Dermis microvascular lymphatic vessel endothelial cell (primary cell): ENCODE results near the gene BMPER. TPM values are rescaled to one million over a fixed set of nuclear protein-coding genes. Genes with fewer than 3 reads are reported as not detected.

Experiments used
- DNase-seq, 2 donors: peaks; one replicate each; pipeline versions ENCODE4 v3.0.0 to v3.0.0-alpha.2; 2010; ENCODE audit warnings: low read depth in 2 of 2
- total RNA-seq: library from RNA; depleted of rRNA; stranded (reverse); fragments of >200 nt; gene quantifications from 2 replicates; pipeline ENCODE4 v1.2.1, GENCODE V29; 2014

BMPER gene
- total RNA-seq, 1 donor from 2014 or later: 0.13 TPM

DNA sequence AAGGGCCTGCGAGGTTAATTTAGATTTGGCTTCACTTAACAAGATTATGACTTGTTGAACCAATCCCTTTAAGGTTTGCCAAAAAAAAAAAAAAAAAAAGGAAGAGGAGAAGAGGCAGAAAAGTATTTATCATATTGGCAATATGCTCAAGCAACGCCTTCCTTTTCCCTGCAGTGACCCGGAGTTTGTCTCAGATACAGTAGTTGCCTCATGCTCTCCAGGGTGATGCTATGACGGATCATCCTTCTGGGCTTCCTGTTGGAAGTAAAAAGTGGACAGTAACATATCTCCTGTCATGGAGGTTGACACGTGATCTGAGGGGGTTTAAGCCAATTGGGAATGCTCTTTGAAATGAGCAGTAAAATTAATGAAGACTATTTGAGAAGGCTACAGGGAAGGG, 117.3 kb downstream of the BMPER start:
- no peak for DNase-seq

DNA sequence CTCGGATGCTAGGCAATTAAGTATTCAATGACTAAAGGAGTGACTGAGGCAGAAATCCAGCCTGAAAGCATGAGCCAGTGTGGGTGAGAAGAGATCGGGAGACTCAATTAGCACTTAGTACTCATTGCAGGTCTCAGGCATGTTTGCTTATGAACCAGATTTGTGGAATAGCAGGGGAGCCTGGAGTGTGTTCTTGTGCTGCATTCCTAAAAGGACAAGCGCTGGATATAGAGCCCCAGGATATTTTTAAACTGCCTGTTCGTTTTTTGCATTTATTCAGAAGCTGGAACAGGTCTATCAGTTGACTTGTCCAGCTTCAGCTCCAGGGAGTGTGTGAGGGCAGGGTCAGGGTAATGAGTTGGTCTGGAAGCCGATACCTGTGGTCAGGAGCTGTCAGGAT, 120.3 kb downstream of the BMPER start:
- DNase-seq: no peak

DNA sequence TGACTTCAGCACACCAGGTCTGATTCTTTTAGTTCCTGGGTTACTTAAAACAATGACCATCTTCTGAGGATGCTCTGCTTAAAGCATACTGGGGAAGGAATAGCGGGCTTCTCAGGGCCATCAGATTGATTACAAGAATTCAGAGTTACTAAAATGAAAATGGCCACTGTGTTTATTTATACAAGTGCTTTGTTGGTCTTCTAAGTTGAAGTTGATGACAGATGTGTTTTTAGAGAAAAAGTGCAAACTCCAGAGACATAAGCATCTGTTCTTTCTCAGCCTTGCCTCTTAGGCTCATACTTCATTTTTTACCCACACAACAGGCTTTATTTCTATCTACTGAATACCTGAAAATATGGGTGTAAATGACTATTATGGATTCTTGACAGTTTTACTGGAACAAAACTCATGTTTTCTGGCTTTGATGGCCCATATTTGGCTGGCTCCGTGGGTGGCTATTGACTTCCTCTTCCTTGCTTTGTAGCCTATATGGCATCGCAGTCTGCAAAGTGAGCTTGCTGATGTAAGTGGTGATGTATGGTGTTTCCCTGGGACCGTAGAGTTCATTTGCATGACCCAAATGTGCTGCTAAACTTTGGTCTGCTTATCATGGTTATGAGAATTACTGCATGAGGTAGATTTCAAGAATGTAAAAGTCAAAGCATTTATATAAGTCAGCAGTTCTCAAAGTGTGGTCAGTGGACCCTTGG, 121.3 kb downstream of the BMPER start:
- no peak for DNase-seq

DNA sequence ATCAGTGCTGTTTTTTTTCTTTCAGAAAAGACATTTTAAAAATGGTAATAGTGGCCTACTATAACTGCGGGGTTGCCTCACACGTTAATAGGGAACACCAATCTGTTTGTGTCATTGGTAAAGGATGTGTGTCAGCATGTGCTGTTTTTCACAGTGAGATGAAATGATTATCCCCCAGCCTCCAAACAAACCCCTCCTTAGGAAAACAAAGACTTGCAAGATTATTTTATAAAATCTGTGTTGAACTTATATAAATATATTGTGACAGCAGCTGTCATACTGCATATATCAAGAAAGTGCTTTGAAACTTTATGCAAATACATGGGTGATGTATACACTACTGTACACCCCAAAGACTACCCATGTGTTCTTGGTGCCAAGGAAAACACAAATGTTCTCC, 125.8 kb downstream of the BMPER start:
- DNase-seq: no peak

DNA sequence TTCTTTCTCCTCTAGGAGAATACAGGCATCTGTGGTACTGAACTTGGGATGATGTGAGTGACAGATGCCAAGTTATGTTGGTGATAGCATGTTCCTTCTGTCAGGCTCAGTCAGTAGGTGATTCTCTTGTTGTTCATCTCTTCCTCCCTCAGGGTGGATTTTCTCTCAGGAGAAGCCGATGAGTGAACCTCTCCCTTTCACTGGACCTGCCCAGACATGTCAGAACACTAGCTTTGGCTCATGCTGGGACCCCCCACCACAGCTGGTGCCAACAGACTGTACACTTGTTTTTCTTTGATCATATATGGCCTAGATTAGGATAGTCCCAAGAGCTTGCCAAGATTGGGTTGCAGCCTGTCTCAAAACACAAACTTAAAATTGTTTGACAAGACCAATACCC, 129.4 kb downstream of the BMPER start:
- DNase-seq: no peak

DNA sequence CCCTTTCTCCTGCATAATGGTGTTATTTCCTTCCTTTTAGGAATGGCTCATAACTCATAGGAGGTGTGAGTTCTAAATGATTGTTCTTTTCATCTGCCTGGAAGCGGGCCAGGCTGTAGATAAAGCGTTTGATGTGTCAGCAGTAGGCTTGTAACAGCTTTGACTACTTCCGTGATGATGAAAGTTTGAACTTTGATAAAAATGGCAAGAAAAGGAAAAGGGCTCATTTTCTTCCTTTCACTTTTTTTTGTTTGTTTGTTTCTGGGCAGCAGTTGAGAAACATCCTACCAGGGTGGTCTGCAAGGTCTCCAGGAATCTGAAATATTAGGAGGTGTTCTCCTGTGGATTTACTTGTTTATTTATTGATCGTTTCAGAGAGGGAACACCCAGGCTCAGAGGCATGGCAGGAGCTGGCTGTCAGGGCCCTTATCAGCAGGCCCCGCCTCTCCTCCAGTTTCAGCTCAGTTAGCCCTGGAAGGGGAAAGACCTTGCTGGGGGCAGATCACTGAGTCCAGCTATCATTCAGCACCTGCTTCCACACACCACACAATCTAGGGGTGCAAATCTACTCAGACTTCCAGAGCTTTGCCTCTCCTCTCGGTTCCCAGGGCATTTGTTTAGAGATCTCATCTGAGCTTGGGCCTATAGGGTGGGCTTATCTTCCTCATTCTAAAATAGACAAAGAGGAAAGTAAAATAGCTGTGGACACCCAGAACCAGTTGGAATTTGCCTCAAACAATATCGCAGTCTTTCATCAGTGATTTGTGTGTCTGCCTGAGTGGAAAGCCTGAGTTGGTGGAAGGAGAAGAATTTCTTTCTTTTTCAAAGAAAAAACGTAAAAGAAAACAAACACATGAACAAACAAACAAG, 130.9 kb downstream of the BMPER start:
- DNase-seq: peak; percentile 89 to 95

DNA sequence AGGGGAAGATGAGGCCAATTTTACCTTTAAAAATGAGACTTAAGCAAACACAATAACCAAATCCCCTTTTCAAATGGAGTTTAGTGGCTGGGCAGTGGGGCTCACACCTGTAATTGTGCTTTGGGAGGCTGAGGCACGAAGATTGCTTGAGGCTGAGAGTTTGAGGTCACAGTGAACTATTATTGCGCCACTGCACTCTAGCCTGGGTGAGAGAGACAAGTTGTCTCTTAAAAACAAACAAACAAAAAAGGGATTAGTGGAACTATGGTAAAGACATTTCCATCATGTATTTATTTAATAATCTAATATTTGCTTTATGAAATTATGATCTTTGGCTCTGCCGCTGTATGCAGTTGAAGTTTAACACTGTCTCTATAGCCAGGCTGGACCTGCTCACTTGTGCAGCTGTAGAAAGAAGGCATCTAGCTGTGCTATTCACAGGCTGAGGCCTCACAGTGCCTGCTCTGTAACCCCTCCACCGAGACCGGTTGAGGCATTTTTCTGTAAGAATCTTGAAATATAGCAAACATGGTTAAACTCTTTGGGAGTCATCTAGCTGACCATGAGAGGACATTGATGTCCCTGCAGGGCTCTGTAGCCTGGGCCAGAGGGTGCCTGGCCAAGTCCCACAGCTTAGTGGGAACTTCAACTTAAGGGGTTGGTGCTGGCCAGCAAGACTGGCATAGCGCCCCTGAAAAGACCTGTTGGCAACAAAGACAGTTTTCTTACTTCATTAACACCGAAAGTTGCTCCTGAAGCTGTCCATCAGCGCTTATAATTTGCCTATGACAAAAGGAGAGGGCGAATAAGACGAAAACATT, 131.8 kb downstream of the BMPER start:
- DNase-seq: no peak

DNA sequence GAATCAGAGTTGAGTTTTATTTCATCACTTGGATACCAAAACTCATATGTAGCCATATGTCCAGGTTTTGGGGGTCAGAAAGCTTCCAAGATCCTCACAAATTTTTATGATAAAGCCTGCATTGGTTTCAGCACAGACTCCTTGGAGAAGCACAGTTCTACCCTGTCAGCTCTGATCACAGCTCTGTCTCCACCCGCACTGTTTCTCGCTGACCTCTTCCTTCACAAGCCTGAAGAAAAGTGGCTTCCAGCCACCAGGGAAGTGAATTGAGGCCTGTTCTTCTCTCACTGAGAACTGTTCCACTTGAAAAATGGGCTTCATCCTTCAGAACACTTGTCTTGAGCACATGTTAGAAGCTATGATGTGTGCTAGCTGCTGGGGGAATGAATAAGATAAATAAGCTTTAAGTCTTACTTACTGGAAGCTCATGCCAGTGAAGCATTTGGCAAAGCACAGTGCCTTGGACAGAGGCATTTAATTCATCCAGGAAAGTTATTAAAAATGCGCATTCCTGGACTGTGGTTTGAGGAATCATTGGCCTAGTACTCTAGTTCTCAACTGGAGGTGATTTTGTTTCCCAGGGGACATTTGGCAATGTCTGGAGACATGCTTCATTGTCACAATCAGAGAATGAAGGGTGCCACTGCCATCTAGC, 133.6 kb downstream of the BMPER start:
- no peak for DNase-seq

DNA sequence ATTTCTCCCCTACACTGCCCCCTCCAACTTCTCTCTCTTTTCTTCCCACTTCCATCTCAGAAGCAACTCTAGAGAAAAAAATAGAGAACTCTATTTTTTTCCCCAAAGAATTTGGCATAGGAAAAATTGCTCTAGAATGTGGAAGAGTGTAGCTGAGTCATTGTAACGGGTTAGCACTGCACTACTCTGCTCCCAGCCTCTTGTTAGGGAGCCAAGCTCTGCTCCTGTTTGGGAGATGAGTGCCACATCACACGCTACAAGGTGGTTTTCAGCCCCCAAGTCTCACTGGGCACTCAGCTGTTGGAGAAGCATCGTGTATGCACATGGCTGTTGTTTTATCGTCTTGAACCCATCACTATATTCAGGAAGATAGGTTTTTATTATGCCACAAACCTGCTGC, 136.4 kb downstream of the BMPER start:
- DNase-seq: no peak

DNA sequence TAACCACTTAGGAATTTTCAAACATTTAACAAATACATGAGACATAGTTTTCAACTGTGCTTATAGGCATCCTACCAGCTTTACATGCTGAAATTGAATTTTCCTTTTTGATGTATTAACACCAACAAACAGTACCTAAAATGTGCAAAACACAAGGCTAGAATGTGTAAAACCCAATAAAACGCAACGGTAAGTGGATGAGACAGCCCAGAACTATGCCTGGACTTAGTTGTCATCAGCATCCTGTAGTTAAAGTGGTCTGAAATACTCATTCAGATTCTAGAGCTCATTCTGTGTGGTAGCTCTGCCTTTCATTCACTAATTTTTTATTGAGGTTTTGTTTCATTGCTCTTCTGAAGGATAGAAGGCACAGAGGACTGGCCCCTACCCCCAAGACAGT, 137.1 kb downstream of the BMPER start:
- DNase-seq: no peak

DNA sequence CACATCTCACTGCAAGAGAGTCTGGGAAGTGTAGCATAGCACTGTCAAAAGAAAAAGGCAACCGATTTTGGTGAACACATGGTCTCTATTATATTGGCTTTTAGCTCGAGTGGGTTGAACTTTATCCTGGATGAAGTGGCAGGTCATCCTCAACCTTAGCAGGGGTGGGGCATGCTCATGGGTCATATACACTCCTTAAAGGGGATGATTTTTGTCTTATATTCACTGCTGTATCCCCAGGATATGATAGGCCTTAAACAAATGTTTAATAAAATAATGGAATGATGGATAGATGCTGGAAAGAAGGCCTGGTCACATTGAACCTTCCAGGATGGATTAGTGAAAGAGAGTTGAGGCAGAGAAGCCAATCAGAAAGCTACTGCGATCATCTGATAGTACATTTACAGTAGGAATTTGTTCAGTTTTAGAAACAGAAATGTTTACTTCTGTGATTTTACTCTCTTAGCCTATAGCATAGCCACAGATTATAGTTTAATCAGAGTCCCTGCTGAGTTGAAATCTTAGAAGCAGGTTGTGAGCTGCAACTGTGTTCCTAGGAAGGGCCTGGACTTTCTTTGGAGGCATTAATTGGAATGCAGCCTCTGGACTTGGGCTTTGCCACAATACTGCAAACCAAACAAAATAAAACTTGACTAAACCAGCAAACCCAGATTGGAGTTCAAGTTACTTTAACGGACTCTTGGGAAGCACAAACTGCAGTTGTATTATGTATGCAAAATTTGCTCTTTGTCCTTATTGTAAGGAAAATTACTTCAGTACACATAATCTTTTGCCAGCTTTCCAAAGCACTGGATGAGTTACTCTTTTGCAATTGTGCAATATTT, 138.3 kb downstream of the BMPER start:
- no peak for DNase-seq

DNA sequence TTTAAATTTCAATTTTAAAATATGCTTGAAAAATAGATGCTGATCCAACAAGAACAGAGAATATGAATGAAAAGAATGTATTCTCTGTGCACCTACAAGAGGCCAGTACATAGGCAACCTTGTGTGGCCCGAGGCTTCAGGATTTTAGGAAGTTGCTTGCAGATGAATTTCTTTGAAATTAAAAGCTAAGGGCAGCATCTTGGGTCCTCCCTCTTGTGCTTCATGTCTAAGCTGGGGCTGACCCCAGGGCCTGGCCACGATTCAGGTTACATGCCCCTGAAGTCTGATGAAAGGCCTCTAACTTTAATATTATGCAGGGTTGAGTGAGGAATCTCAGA, 138.9 kb downstream of the BMPER start:
- no peak for DNase-seq

DNA sequence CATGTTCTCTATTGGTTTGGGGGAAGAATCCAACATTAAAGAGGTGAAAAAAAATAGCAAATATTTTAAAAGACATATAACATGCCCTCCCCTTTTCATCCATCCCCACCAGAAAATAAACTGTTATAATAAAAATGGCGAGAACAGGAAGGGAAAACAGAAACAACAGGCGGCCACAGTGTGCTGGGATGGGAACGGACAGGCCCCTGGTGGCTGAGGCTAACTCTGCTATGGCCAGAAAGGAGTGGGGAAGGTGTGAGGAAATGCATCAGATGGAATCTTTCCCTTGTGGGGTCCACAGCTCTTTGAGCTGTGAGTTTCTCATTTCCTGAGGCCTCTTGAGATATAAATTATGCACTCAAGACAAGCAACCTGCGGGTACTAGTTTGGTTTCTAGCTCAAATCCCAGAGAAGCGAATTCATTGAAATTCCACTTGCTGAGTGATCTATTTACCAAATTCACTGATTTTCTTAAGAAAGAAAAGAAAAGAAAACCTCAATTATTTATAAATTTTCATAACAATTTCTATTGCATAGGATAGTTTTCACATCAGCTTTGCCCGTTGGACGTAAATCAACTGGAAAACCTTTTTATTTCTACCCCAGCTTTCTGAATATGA, 139.5 kb downstream of the BMPER start:
- DNase-seq: no peak

DNA sequence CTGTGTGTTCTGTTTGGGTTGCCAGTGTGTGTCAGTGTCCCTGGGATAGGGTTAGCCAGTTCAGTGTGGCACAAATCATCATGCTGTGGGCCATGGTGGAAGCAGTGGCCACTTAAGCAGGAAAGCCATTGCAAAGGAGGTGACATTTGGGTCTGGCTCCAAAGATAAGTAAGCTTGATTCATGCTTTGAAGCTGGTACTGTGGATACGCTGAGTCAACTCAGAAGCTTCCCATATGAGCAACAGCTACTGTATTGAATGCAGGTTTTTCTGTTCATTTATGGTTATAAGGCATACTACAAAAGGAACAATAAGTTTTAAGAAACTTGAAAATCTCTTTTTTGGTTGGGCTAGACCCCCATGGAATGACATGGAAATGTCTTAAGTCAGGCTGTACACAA, 143.1 kb downstream of the BMPER start:
- DNase-seq: no peak

DNA sequence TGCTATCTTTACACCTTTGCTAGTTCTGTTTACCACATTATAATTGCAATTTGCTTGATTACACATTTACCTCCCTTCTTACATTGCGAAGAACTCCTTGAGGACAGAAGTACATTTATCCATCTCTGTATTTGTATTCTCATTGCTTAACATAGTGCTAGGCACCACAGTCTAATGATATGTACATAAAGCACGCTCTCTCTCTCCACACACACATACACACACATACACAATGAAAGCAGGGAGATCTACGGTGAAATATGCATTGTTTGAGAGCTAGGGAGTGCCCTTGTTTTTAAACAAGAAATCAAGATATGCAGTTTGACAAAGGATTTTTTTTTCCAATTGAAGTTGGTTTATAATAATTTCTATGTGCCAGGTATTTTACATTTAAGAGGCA, 148.7 kb downstream of the BMPER start:
- no peak for DNase-seq

DNA sequence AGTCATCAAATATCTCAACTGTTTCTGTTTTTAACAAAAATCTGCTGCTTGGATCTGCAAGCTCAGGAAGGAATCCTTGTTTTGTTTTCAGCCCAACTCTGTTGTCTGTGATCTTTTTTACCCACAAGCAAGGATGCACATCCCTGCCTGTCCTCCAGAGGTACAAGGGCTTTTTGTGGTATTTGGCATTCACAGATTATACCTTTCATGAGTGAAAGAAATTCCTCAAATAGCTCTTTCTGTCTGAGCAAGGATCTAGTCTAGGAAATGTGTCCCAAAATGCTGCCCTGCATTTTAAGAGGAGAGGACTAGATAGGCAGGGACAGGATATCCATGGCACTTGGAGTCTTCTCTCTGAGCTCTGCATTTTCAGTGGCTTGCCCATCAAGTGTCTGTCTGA, 151.8 kb downstream of the BMPER start:
- no peak for DNase-seq

DNA sequence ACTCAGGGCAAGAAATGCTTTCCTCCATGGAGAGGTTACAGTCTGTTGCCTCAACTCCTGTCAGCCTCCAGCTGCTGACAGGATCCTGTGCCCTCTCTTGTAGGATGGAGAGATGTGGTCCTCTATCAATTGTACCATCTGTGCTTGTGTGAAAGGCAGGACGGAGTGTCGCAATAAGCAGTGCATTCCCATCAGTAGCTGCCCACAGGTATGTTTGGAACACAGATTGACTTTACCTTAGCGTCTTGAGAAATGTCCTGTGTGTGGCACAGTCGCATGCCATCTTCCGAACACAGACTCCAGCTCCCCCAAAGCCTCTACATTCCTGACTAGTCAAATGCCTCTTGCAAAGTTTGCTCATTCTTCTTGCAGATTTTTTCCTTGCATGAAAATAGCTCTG, 152.6 kb downstream of the BMPER start:
- DNase-seq: no peak

DNA sequence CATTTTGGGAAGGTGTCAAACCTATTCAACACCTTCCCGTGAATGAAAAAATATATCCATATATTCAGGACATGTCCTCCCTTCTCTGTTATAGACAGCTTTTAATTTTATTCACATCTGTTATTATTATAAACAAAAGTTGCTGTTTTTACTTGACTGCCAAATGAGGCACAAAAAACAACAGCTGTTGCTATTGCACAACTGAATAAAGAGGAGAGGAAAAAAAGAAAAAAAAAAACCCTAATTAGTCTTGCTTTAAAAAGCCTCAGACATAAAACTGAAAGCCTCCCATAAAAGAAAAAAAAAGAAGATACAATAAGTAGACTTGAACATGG, 153.4 kb downstream of the BMPER start:
- DNase-seq: no peak

DNA sequence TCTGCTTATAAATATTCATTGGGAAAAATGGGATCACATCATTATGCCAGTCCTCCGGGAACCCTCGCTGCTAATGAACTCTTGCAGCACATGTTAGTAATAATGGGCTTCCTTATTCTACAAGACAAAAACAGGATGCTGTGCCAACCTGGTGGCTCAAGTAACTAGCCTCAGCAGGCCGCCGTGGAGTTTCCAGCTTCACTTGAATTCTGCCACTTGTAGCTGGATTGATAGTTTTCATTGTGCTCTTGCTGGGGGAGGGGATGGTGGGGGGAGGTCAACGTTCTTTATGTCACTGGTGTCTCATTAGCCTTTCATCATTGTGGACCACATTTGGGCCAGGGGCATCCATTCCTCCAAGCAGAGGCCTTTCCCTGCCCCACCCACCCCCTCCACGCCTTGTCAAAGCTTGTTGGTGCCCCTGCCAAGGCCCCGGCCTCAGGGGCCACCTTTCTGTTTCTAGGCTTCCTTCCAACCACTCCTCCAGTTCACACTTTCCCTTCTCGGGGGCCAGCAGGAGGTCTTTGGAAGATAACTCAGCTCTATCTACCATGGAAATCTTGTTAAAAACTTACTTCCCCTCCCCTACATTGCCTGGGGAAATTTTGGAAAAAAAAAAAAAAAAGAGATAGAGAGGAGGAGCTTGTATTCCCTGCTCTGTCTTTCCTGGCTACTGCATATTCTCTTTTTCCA, 153.9 kb downstream of the BMPER start:
- no peak for DNase-seq
